KMS-11 (cell line): ENCODE results near the gene SPATA24.
A peak's percentile ranks its signal among the peaks of the same experiment; 100 is the strongest.

Experiments used
- H2AFZ ChIP-seq: fragments of 200-600 bp; sonication (generic); 2 replicates; pipeline ENCODE4 v1.6.1; 2016; ENCODE audit warnings: antibody characterized with exemption, mixed run types, low read depth
- H3K27ac ChIP-seq: fragments of 200-600 bp; sonication (generic); 2 replicates; pipeline ENCODE4 v1.6.1; 2016; ENCODE audit warnings: mild to moderate bottlenecking, mixed run types
- H3K27me3 ChIP-seq: fragments of 200-600 bp; sonication (generic); 2 replicates; pipeline ENCODE4 v1.6.1; 2017; ENCODE audit warnings: mild to moderate bottlenecking, low read depth, mixed run types, moderate library complexity; ENCODE audit not compliant: insufficient read depth
- H3K36me3 ChIP-seq: fragments of 200-600 bp; sonication (generic); 2 replicates; pipeline ENCODE4 v1.6.1; 2017; ENCODE audit warnings: mild to moderate bottlenecking, mixed run types; ENCODE audit not compliant: insufficient read depth
- H3K4me1 ChIP-seq: fragments of 200-600 bp; sonication (generic); 2 replicates; pipeline ENCODE4 v1.6.1; 2016; ENCODE audit warnings: mild to moderate bottlenecking, low read depth, mixed run types; ENCODE audit not compliant: poor library complexity, severe bottlenecking
- H3K4me2 ChIP-seq: fragments of 200-600 bp; sonication (generic); 2 replicates; pipeline ENCODE4 v1.7.0; 2016; ENCODE audit warnings: mild to moderate bottlenecking, mixed run types
- H3K4me3 ChIP-seq: fragments of 200-600 bp; sonication (generic); IDR thresholded peaks from 2 replicates; pipeline ENCODE4 v1.6.1; 2017; ENCODE audit warnings: low read depth, low read length, mixed read lengths; ENCODE audit not compliant: insufficient read depth
- H3K79me2 ChIP-seq: fragments of 200-600 bp; sonication (generic); 2 replicates; pipeline ENCODE4 v1.6.1; 2016; ENCODE audit warnings: low read depth, mixed run types; ENCODE audit not compliant: insufficient read depth
- H3K9ac ChIP-seq: fragments of 200-600 bp; sonication (generic); 2 replicates; pipeline ENCODE4 v1.6.1; 2016; ENCODE audit warnings: mild to moderate bottlenecking, mixed run types
- H4K20me1 ChIP-seq: fragments of 200-600 bp; sonication (generic); 2 replicates; pipeline ENCODE4 v1.6.1; 2016; ENCODE audit warnings: mild to moderate bottlenecking, mixed run types; ENCODE audit not compliant: insufficient read depth
- CTCF ChIP-seq: fragments of 200-600 bp; sonication (generic); conservative IDR thresholded peaks from 2 replicates; pipeline ENCODE4 v1.6.1; 2017; ENCODE audit warnings: low read depth, mild to moderate bottlenecking, antibody characterized with exemption, low read length, moderate library complexity, mixed read lengths

SPATA24 gene

GRCh38 chr5:139393497-139394122 lies 10.3 kb downstream of the SPATA24 start:
- no peaks in the 10 kb centered on the region for H3K36me3 ChIP-seq
- H3K4me3 ChIP-seq = no peak overlapping the region
- peaks cover 55% of the 10 kb centered on the region for H3K79me2 ChIP-seq
- H3K27ac ChIP-seq = peak overlapping the region; percentile 89
- no peaks in the 10 kb centered on the region for H3K27me3 ChIP-seq
- H2AFZ ChIP-seq = peak overlapping the region; percentile 63
- H3K9ac ChIP-seq = peak overlapping the region; percentile 93
- H3K4me2 ChIP-seq = peak overlapping the region; percentile 87
- peaks cover 33% of the 10 kb centered on the region for H3K4me1 ChIP-seq
- TF ChIP-seq CTCF = no peak
- H4K20me1 ChIP-seq = no peaks in the 10 kb centered on the region

GRCh38 chr5:139392678-139393496 lies 11.0 kb downstream of the SPATA24 start:
- Histone ChIP-seq H3K79me2 (peaks cover 63% of the 10 kb centered on the region), H3K4me1 (peaks cover 37% of the 10 kb centered on the region), H3K36me3 (no peaks in the 10 kb centered on the region), H3K4me2 (peak overlapping the region; percentile 87), H2AFZ (peak overlapping the region; percentile 63), H3K27me3 (no peaks in the 10 kb centered on the region), H3K9ac (peak overlapping the region; percentile 93), H4K20me1 (no peaks in the 10 kb centered on the region), H3K27ac (peak overlapping the region; percentile 89), H3K4me3 (no peak overlapping the region)
- peak; percentile 63 for TF ChIP-seq CTCF

GRCh38 chr5:139392324-139392677 lies 11.6 kb downstream of the SPATA24 start:
- H3K36me3 ChIP-seq = no peaks in the 10 kb centered on the region
- peaks cover 43% of the 10 kb centered on the region for H3K4me1 ChIP-seq
- H3K9ac ChIP-seq = peak overlapping the region; percentile 93
- H3K27me3 ChIP-seq = no peaks in the 10 kb centered on the region
- no peak overlapping the region for H3K4me3 ChIP-seq
- no peaks in the 10 kb centered on the region for H4K20me1 ChIP-seq
- peak overlapping the region; percentile 63 for H2AFZ ChIP-seq
- H3K4me2 ChIP-seq = peak overlapping the region; percentile 87; the same call in 1 of the 2 replicates
- peaks cover 69% of the 10 kb centered on the region for H3K79me2 ChIP-seq
- no peak for TF ChIP-seq CTCF
- H3K27ac ChIP-seq = peak overlapping the region; percentile 89

GRCh38 chr5:139391570-139392323 lies 12.1 kb downstream of the SPATA24 start:
- H3K4me2 ChIP-seq = peak overlapping the region; percentile 87
- no peaks in the 10 kb centered on the region for H4K20me1 ChIP-seq
- H3K79me2 ChIP-seq = peaks cover 74% of the 10 kb centered on the region
- H3K4me3 ChIP-seq = no peak overlapping the region
- no peaks in the 10 kb centered on the region for H3K36me3 ChIP-seq
- no peak for TF ChIP-seq CTCF
- H3K9ac ChIP-seq = peak overlapping the region; percentile 93
- no peaks in the 10 kb centered on the region for H3K27me3 ChIP-seq
- H3K27ac ChIP-seq = peak overlapping the region; percentile 89
- peak overlapping the region; percentile 63; the same call in 1 of the 2 replicates for H2AFZ ChIP-seq
- H3K4me1 ChIP-seq = peaks cover 48% of the 10 kb centered on the region
